SK-N-SH (cell line): Measurements from ENCODE around the gene FGGY.

Experiments used
- EZH2phosphoT487 ChIP-seq: fragments of 200-600 bp; sonication (generic); IDR thresholded peaks from 2 replicates; pipeline ENCODE4 v1.6.1; 2017; ENCODE audit warnings: low read depth, mixed run types, mild to moderate bottlenecking, antibody characterized with exemption, moderate library complexity, borderline replicate concordance
- NFIC ChIP-seq: IDR thresholded peaks from 2 replicates; pipeline ENCODE4 v1.4.0; 2012; ENCODE audit warnings: borderline replicate concordance
- YY1 ChIP-seq: IDR thresholded peaks from 2 replicates; pipeline ENCODE4 v1.4.0; 2012; ENCODE audit warnings: low read depth, mild to moderate bottlenecking

DNA sequence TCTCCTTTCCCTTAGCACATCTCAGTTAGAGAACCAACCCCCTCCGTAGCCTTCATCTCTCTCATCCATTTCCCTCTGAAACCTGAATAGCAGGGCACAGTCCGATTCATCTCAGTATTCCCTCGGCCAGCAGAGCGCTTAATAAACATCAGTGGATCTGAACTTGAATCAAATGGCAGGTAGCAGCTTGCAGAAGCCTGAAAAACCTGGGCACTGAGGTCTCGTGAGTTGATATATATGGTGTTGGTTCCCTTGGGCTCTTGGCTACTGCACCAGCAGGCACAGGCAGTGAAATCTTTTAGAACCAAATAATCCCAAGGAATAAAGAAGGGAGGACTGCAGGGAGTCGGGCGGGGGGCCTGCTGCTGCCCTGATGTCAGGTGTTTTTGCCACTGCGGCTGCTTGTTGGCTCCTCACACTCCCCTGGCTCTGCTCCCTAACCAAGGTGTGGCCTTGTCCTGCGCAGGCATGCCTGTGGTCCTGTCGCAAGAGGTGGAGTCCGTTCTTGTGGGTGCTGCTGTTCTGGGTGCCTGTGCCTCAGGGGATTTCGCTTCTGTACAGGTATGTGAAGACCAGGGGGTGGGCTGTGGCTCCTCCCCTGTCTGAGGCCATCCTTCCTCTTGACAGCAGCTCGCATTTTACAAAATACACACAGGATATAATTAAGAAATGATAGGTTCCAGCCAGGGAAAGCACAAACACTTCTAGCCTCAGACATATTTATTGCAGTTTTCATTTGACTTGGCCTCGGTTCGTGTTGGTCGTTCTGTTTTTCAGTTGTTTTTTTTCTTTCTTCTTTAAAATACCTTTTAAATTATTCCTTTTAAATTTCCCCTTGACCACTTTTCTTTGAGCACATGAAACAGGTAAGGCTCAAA lies 376.9 kb downstream of the FGGY start:
- TF ChIP-seq YY1 (no peak), NFIC (no peak), EZH2phosphoT487 (no peak)
